Activated CD8-positive, alpha-beta memory T cell treated with anti-CD3 and anti-CD28 coated beads for 48 hours (primary cell): ENCODE results near the gene GTF2A1L.
"Not testable (repeated sequence)": the region's sequence is repeated elsewhere in the genome, so short reads cannot be mapped to it uniquely, and the experiment has no call there.

Experiments used
- DNase-seq, 3 experiments: peaks; one replicate each; pipeline ENCODE4 v3.0.0-alpha.2; 2020; ENCODE audit warnings: low read depth in 2 of 3, low spot score in 2 of 3

The GTF2A1L gene

GRCh38 chr2:48699348-48699930 is 81.8 kb downstream of the GTF2A1L start:
- no peak for DNase-seq

- DNase-seq: not testable (repeated sequence)
These were observed 86.0 kb downstream of the GTF2A1L start for GRCh38 chr2:48703621-48704020.

GRCh38 chr2:48707466-48707865 is 89.8 kb downstream of the GTF2A1L start:
- no peak for DNase-seq

- no peak for DNase-seq
These were observed 91.7 kb downstream of the GTF2A1L start for GRCh38 chr2:48709096-48710034.

GRCh38 chr2:48711343-48711742 is 93.7 kb downstream of the GTF2A1L start:
- no peak for DNase-seq

GRCh38 chr2:48712151-48712550 is 94.5 kb downstream of the GTF2A1L start:
- no peak for DNase-seq

GRCh38 chr2:48713647-48714046 is 96.0 kb downstream of the GTF2A1L start:
- no peak for DNase-seq

GRCh38 chr2:48714245-48714644 is 96.6 kb downstream of the GTF2A1L start:
- DNase-seq: no peak

GRCh38 chr2:48715042-48715899 is 97.6 kb downstream of the GTF2A1L start:
- DNase-seq: no peak

GRCh38 chr2:48715956-48716355 is 98.3 kb downstream of the GTF2A1L start:
- DNase-seq: no peak

- DNase-seq: no peak
These were observed 100.2 kb downstream of the GTF2A1L start for GRCh38 chr2:48717846-48718245.

GRCh38 chr2:48719480-48720177 is 102.0 kb downstream of the GTF2A1L start:
- DNase-seq: no peak

- no peak for DNase-seq
These were observed 103.5 kb downstream of the GTF2A1L start for GRCh38 chr2:48721158-48721557.

- no peak for DNase-seq
These were observed 104.7 kb downstream of the GTF2A1L start for GRCh38 chr2:48722391-48722790.

GRCh38 chr2:48723129-48723528 is 105.5 kb downstream of the GTF2A1L start:
- DNase-seq: no peak

- no peak for DNase-seq
These were observed 106.6 kb downstream of the GTF2A1L start for GRCh38 chr2:48724278-48724677.

GRCh38 chr2:48725696-48726494 is 108.2 kb downstream of the GTF2A1L start:
- no peak for DNase-seq

- DNase-seq: no peak
These were observed 109.9 kb downstream of the GTF2A1L start for GRCh38 chr2:48727560-48727959.

GRCh38 chr2:48728295-48728694 is 110.6 kb downstream of the GTF2A1L start:
- DNase-seq: no peak

- DNase-seq: no peak
These were observed 111.2 kb downstream of the GTF2A1L start for GRCh38 chr2:48728840-48729239.
